Measurements from ENCODE around the gene TVP23A. TPM values are rescaled to one million over a fixed set of nuclear protein-coding genes. Genes with fewer than 3 reads are reported as not detected.

Gene TVP23A
- total RNA-seq, 4 donors from 2014 or later: not detected

DNA sequence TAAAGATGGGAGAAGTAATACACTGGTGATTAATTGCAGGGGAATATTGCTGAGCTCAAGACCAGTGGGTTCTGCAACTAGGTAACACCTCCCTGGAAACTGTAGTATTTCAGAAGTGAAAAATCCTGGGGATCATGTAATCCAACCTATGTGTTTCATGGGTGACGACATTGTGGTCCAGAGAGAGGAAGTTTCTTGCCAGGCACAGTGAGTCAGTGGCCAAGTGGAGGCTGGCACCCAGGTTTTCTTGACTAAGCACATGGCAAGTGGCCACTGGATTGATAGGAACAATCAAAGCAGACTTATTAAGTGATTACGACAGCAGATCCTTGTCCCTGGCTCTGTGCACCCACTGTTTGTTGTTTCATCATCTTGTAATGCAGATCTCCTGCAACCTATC, 43.8 kb upstream of the TVP23A start:
- intact Hi-C loops (cut with DNase I; ENCODE audit: low total_unique reads): no loop called here

DNA sequence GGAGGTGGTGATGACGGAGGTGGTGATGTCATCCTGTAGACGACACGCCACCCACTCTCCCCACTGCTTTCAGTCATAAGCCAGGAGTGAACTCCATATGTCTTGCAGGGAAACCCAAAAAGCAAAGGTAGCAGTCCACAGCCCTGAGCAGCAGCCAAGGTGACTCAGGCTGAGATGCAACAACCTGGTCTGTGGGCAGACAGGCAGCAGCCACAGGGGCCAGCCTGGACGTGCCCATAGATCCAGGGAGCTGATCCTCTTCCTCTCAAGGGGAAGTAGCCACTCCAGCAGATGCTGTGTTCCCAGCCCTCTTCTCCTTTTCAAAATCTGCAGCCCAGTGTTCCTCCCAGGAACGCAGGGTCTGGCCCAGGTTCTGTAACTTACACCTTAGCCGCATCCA, 41.1 kb upstream of the TVP23A start:
- H3K4me3 ChIP-seq: no peak overlapping the region
- ATAC-seq (no peak), DNase-seq (no peak)
- no peak for TF ChIP-seq POLR2A (IDR thresholded peaks at IDR 0.05)
- TF ChIP-seq, protein P1, sequence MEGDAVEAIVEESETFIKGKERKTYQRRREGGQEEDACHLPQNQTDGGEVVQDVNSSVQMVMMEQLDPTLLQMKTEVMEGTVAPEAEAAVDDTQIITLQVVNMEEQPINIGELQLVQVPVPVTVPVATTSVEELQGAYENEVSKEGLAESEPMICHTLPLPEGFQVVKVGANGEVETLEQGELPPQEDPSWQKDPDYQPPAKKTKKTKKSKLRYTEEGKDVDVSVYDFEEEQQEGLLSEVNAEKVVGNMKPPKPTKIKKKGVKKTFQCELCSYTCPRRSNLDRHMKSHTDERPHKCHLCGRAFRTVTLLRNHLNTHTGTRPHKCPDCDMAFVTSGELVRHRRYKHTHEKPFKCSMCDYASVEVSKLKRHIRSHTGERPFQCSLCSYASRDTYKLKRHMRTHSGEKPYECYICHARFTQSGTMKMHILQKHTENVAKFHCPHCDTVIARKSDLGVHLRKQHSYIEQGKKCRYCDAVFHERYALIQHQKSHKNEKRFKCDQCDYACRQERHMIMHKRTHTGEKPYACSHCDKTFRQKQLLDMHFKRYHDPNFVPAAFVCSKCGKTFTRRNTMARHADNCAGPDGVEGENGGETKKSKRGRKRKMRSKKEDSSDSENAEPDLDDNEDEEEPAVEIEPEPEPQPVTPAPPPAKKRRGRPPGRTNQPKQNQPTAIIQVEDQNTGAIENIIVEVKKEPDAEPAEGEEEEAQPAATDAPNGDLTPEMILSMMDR (IDR thresholded peaks at IDR 0.05 in 4 of 5, conservative IDR thresholded peaks at IDR 0.05 in 1 of 5): no peak
- no peaks in the 10 kb centered on the region for H3K9me3 ChIP-seq
- H3K4me1 ChIP-seq: no peaks in the 10 kb centered on the region
- in situ Hi-C loops (cut with MboI; ENCODE audit: low sequenced_read_pairs in 4 of 4) (no loop called here), intact Hi-C loops (cut with DNase I; ENCODE audit: low total_unique reads) (no loop called here)
- no peaks in the 10 kb centered on the region for H3K27me3 ChIP-seq
- H3K36me3 ChIP-seq: no peaks in the 10 kb centered on the region
- H3K27ac ChIP-seq: no peak overlapping the region

More for the DNA sequence above, 43.8 kb upstream of the TVP23A start:
- ATAC-seq (peak in 1 of 2 donors; percentile 21), DNase-seq (peak; percentile 17 to 36)
- Histone ChIP-seq H3K27me3 (no peaks in the 10 kb centered on the region), H3K4me1 (no peaks in the 10 kb centered on the region), H3K36me3 (no peaks in the 10 kb centered on the region), H3K27ac (no peak overlapping the region), H3K9me3 (no peaks in the 10 kb centered on the region), H3K4me3 (no peak overlapping the region)
- in situ Hi-C loops (cut with MboI; ENCODE audit: low sequenced_read_pairs in 4 of 4): no loop called here
- TF ChIP-seq, protein P1 (IDR thresholded peaks at IDR 0.05 in 4 of 5, conservative IDR thresholded peaks at IDR 0.05 in 1 of 5): no peak
- no peak for TF ChIP-seq POLR2A (IDR thresholded peaks at IDR 0.05)

DNA sequence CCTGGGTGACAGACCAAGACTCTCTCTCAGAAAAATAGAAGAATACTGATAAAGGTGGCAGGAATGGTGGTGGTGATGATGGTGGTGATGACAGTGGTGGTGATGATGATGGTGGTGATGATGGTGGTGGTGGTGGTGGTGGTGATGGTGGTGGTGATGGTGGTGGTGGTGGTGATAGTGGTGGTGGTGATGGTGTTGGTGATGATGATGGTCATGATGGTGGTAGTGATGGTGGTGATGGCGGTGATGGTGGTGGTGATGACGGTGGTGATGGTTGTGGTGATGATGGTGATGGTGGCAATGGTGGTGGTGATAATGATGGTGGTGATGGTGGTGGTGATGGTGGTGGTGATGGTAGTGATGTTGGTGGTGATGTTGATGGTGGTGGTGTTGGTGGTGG, 40.4 kb upstream of the TVP23A start:
- Histone ChIP-seq H3K4me1 (no peaks in the 10 kb centered on the region), H3K4me3 (no peak overlapping the region), H3K27me3 (no peaks in the 10 kb centered on the region), H3K9me3 (no peaks in the 10 kb centered on the region), H3K27ac (no peak overlapping the region), H3K36me3 (no peaks in the 10 kb centered on the region)
- TF ChIP-seq POLR2A (IDR thresholded peaks at IDR 0.05): no peak
- TF ChIP-seq, protein P1 (IDR thresholded peaks at IDR 0.05 in 4 of 5, conservative IDR thresholded peaks at IDR 0.05 in 1 of 5): no peak
- ATAC-seq (no peak), DNase-seq (no peak)
- intact Hi-C loops (cut with DNase I; ENCODE audit: low total_unique reads) (no loop called here), in situ Hi-C loops (cut with MboI; ENCODE audit: low sequenced_read_pairs in 4 of 4) (no loop called here)

DNA sequence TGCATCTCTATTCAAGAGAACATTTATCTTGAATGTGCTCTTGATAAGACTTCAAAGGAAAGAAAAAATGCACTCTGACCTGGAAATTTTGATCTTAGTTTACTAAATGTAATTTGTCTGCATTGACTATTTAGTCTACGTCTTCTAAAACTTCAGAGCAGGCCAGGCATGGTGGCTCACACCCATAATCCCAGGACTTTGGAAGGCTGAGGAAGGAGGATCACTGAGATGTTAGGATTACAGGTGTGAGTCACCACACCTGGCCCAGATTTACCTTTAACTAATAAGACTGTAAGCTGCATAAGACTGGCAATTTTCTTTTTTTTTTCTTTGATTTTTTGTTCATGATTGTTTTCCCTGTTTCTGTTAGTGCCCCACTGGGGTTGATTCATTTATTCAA, 39.6 kb upstream of the TVP23A start:
- DNase-seq (no peak), ATAC-seq (no peak)
- Histone ChIP-seq H3K36me3 (no peaks in the 10 kb centered on the region), H3K9me3 (no peaks in the 10 kb centered on the region), H3K4me3 (no peak overlapping the region), H3K27me3 (no peaks in the 10 kb centered on the region), H3K4me1 (no peaks in the 10 kb centered on the region), H3K27ac (no peak overlapping the region)
- TF ChIP-seq, protein P1 (IDR thresholded peaks at IDR 0.05 in 4 of 5, conservative IDR thresholded peaks at IDR 0.05 in 1 of 5): no peak
- no peak for TF ChIP-seq POLR2A (IDR thresholded peaks at IDR 0.05)
- in situ Hi-C loops (cut with MboI; ENCODE audit: low sequenced_read_pairs in 4 of 4): no loop called here
- intact Hi-C loops (cut with DNase I; ENCODE audit: low total_unique reads): no loop called here

DNA sequence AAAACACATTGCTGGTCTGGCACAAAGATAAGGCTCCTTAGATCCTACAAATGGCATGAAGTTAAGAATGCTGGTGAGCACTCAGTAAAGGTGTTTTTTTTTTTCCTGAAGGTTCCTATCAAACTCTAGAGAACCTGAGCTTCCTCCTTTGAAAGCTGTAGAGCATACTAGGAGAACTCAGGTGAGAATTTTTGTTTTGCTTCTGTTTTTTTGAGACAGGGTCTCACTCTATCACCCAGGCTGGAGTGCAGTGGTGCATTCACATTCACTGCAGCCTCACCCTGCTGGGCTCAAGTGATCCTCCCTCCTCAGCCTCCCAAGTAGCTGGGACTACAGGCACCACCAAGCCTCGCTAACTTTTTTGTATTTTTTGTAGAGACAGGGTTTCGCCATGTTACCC, 37.4 kb upstream of the TVP23A start:
- intact Hi-C loops (cut with DNase I; ENCODE audit: low total_unique reads) (no loop called here), in situ Hi-C loops (cut with MboI; ENCODE audit: low sequenced_read_pairs in 4 of 4) (no loop called here)
- no peaks in the 10 kb centered on the region for H3K9me3 ChIP-seq
- no peak overlapping the region for H3K27ac ChIP-seq
- DNase-seq (no peak), ATAC-seq (no peak)
- no peak overlapping the region for H3K4me3 ChIP-seq
- H3K4me1 ChIP-seq: no peaks in the 10 kb centered on the region
- H3K27me3 ChIP-seq: no peaks in the 10 kb centered on the region
- H3K36me3 ChIP-seq: no peaks in the 10 kb centered on the region
- TF ChIP-seq POLR2A (IDR thresholded peaks at IDR 0.05): no peak
- TF ChIP-seq, protein P1 (IDR thresholded peaks at IDR 0.05 in 4 of 5, conservative IDR thresholded peaks at IDR 0.05 in 1 of 5): no peak

Data from gastrocnemius medialis (tissue), 4 donors.